ENCODE data around the gene MEIS1.

DNA sequence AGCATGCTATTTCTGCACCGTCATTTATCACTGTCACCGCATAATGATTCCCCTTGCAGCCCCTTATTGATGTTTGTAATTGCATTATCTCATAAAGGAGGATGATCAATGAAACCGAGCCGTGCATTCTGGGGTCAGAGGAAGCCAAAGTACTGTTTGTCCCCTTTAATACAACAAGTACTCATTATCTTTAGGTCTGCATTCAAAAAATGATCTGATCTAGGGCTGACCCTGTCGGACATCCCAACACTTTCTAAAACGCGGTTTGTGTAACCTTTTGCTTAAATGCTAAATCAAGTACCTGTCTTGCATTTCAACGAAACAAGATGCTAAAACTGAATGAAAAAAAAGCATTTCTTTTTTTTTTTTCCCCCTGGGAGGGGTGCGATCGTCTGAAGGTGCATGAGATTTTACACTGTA lies 143.8 kb downstream of the MEIS1 start:
- TF ChIP-seq, protein P1, sequence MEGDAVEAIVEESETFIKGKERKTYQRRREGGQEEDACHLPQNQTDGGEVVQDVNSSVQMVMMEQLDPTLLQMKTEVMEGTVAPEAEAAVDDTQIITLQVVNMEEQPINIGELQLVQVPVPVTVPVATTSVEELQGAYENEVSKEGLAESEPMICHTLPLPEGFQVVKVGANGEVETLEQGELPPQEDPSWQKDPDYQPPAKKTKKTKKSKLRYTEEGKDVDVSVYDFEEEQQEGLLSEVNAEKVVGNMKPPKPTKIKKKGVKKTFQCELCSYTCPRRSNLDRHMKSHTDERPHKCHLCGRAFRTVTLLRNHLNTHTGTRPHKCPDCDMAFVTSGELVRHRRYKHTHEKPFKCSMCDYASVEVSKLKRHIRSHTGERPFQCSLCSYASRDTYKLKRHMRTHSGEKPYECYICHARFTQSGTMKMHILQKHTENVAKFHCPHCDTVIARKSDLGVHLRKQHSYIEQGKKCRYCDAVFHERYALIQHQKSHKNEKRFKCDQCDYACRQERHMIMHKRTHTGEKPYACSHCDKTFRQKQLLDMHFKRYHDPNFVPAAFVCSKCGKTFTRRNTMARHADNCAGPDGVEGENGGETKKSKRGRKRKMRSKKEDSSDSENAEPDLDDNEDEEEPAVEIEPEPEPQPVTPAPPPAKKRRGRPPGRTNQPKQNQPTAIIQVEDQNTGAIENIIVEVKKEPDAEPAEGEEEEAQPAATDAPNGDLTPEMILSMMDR (IDR thresholded peaks at IDR 0.05), result no peak
- TF ChIP-seq POLR2A (IDR thresholded peaks at IDR 0.05), result no peak
